Gastroesophageal sphincter (tissue), 4 donors: ENCODE results near the gene UBL4A. TPM values are rescaled to one million over a fixed set of nuclear protein-coding genes. Genes with fewer than 3 reads are reported as not detected.

Experiments
- ATAC-seq: fragments of 150-250 bp; one replicate; pipeline ENCODE4 v1.9.1; 2016; ENCODE audit warnings: mild to moderate bottlenecking, moderate library complexity
- H3K27ac ChIP-seq, 4 donors: fragments of 200-600 bp; sonication (generic) in 3 of 4; 1 replicate in 3 of 4; 2 replicates in 1 of 4; pipeline ENCODE4 v1.5.1; 2016 to 2019
- H3K27me3 ChIP-seq: fragments of 200-600 bp; sonication (generic); one replicate; pipeline ENCODE4 v1.5.1; 2019
- H3K36me3 ChIP-seq, 2 donors: fragments of 200-600 bp; sonication (generic); one replicate each; pipeline ENCODE4 v1.5.1; 2019; ENCODE audit warnings: control low read depth in 1 of 2
- H3K4me1 ChIP-seq, 3 donors: fragments of 200-600 bp; sonication (generic); 1 replicate in 2 of 3; 2 replicates in 1 of 3; pipeline ENCODE4 v1.5.1; 2016 to 2019; ENCODE audit warnings: control low read depth in 2 of 3
- H3K4me3 ChIP-seq, 2 donors: fragments of 200-600 bp; sonication (generic); one replicate each; pipeline ENCODE4 v1.5.1; 2019; ENCODE audit warnings: mild to moderate bottlenecking in 1 of 2, moderate library complexity in 1 of 2
- H3K9me3 ChIP-seq, 3 donors: fragments of 200-600 bp; sonication (generic); one replicate each; pipeline ENCODE4 v1.5.1; 2017 to 2019; ENCODE audit warnings: control low read depth in 2 of 3
- EP300 ChIP-seq: sonication (generic); formaldehyde crosslinking; IDR thresholded peaks from one replicate; pipeline ENCODE4 v1.6.1; 2017; ENCODE audit warnings: antibody characterized with exemption, mild to moderate bottlenecking
- POLR2A ChIP-seq, 2 donors: fragments of 450-650 bp; IDR thresholded peaks; one replicate each; pipeline ENCODE4 v1.6.1; 2017; ENCODE audit warnings: antibody characterized with exemption in 2 of 2, mild to moderate bottlenecking in 2 of 2, moderate library complexity in 1 of 2
- POLR2AphosphoS5 ChIP-seq: sonication (generic); formaldehyde crosslinking; IDR thresholded peaks from one replicate; pipeline ENCODE4 v1.6.1; 2017; ENCODE audit warnings: antibody characterized with exemption
- WGBS, 2 donors: methylation state at CpG; one replicate each; pipeline ENCODE4 v1.1.5; 2018; ENCODE audit warnings: low coverage in 1 of 2; 5-methylcytosine and 5-hydroxymethylcytosine counted together
- total RNA-seq, 4 donors: library from RNA; depleted of rRNA; stranded (reverse); fragments of >200 nt; gene quantifications; one replicate each; pipeline ENCODE4 v1.1.0, GENCODE V29; 2016
- TF ChIP-seq, protein P1 (sequence below), 4 experiments: fragments of 200-600 bp in 2 of 4; fragments of 450-650 bp in 2 of 4; sonication (generic) in 1 of 4; IDR thresholded peaks; one replicate each; pipeline ENCODE4 v1.5.1; 2017 to 2019; ENCODE audit warnings: antibody characterized with exemption in 4 of 4, mild to moderate bottlenecking in 2 of 4, moderate library complexity in 2 of 4

The UBL4A gene
- 10 to 100 TPM; 35.9 to 80.2 (median 47.0) TPM for total RNA-seq

DNA sequence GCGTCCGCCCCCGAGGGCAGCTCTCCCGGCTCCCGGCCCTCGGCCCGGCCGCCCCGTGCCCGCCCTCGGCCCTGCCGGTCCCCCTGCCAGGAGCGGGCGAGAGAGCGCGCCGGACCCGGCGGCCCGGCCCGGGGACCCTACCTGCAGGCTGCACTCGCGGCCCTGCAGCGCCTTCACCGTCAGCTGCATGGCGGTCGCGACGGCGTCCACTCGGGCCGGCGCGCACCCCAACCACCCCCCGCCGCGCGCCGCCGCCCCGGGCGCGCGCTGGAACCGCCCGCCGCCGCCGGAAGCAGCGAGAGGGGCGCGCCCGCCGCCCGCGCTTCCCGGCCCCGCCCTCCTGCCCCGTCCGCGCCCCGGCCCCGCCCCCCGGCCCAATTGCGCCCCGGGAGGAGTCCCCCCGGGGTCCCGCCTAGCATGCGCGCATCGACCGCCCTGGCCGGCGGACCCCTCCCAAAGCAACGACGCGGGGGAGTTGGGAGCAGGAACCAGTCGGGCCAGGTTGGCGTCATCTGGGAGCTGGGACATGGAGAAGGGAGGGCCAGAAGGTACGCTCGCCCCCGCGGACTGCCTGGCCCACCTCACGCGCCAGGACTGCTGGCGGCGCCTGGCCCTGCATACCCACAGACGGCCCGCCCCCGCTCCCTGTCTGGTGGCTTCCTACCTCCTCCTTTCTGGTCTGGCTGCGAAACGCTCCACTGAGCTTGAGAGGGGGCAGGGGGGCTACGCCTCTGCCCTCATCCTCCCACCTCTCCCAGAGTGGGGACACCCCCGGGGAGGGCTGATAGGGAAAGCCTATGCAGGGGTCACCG is at the start of gene UBL4A:
Gene UBL4A (minus strand): TSS at position 220 of the 812 bp plus-strand sequence. CDS start 31 bp downstream, at position 189.
- TF ChIP-seq, protein P1, sequence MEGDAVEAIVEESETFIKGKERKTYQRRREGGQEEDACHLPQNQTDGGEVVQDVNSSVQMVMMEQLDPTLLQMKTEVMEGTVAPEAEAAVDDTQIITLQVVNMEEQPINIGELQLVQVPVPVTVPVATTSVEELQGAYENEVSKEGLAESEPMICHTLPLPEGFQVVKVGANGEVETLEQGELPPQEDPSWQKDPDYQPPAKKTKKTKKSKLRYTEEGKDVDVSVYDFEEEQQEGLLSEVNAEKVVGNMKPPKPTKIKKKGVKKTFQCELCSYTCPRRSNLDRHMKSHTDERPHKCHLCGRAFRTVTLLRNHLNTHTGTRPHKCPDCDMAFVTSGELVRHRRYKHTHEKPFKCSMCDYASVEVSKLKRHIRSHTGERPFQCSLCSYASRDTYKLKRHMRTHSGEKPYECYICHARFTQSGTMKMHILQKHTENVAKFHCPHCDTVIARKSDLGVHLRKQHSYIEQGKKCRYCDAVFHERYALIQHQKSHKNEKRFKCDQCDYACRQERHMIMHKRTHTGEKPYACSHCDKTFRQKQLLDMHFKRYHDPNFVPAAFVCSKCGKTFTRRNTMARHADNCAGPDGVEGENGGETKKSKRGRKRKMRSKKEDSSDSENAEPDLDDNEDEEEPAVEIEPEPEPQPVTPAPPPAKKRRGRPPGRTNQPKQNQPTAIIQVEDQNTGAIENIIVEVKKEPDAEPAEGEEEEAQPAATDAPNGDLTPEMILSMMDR (IDR thresholded peaks at IDR 0.05), result no peak
- TF ChIP-seq POLR2A (IDR thresholded peaks at IDR 0.05), result peak; percentile 35 to 48
- TF ChIP-seq EP300, result no peak
- peak; percentile 12 for TF ChIP-seq POLR2AphosphoS5
- H3K4me3 ChIP-seq, result peak within 1 kb of the TSS; percentile 73 to 93
- H3K36me3 ChIP-seq, result peaks cover 0 to 25% of the 10 kb centered on the region in 2 donors
- no peaks in the 10 kb centered on the region for H3K9me3 ChIP-seq
- H3K4me1 ChIP-seq, result peaks cover 0 to 55% (median 4%) of the 10 kb centered on the region in 3 donors
- 0% methylated on average over 2 of the region's 95 CpGs; no CpG with 5 or more reads in 1 of the 2 donors for WGBS, 2 donors
- H3K27me3 ChIP-seq, result no peaks in the 10 kb centered on the region
- peak; percentile 46 for ATAC-seq
- H3K27ac ChIP-seq, result peak within 1 kb of the TSS; percentile 84 to 90 (median 90)

DNA sequence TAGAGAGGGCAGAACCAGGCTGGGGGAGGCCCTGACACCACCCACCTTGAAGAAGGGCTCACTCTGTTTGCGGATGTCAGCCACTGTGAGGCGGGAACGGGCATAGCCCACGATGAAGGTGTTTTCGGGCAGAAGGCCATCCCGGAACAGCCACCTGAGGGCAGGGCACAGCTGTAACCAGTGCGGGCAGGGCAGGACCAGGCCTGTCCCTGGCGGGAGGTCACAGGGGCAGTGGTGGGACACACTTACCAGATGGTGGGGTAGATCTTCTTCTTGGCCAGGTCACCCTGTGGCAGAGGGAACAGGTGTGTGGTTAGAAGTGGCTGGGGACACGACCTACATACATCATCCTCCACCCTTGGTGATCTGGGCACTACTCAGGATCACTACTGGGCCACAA is 49.5 kb upstream of the UBL4A start:
- H3K27ac ChIP-seq, result no peak overlapping the region
- TF ChIP-seq, protein P1 (IDR thresholded peaks at IDR 0.05), result no peak
- TF ChIP-seq EP300 (no peak), POLR2AphosphoS5 (no peak), POLR2A (IDR thresholded peaks at IDR 0.05) (no peak)
- ATAC-seq, result no peak

DNA sequence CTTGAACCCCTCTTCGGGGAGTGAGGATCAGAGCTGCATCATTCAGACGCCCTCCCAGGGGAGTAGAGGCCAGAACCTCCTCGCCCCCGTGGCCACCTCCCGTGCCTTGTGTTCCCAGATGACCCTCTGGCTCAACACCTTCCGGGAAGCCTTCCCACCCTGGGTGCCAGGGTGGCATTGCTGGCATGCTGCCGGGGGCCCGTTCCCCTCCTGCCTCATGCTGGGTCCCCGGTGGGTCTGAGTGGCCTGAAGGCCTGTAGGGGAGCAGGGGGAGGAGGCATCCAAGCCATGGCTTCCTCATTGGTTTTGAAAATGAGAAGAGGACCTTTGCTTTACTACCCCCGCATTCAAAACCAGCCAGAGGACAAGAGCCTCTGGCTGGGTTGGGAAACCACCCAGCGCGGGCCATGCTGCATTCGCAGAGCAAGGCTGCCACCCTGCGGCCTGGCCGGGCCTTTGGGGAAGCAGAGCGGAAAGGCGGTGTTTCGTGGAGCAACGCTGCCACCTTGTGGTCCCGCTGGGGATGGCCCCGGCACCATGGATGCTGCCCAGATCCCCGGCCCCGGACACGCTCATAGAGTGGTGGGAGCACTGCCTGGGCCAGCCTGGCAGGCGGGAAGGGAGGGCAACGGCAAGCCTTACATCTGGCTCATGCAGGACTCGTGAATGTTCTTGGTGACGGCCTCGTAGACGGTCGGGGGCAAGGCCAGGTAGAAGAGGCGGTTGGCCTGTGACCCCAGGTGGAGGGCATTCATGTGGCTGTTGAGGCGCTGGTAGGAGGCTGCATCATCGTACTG is 48.3 kb upstream of the UBL4A start:
- peak; percentile 37 for TF ChIP-seq POLR2AphosphoS5
- TF ChIP-seq, protein P1 (IDR thresholded peaks at IDR 0.05), result peak in 3 of 4 experiments; percentile 98 to 100 (median 99)
- no peak for TF ChIP-seq EP300
- H3K27me3 ChIP-seq, result no peaks in the 10 kb centered on the region
- H3K36me3 ChIP-seq, result peaks cover 0 to 45% of the 10 kb centered on the region in 2 donors
- WGBS, 2 donors, result no CpG with 5 or more reads among the region's 34 CpGs
- H3K27ac ChIP-seq, result peak overlapping the region in 3 of 4 donors; percentile 33 to 69 (median 55)
- H3K4me3 ChIP-seq, result no peak overlapping the region
- no peaks in the 10 kb centered on the region for H3K9me3 ChIP-seq
- H3K4me1 ChIP-seq, result peaks cover 0 to 7% (median 0%) of the 10 kb centered on the region in 3 donors
- peak; percentile 90 for ATAC-seq

More for the DNA sequence above, 49.5 kb upstream of the UBL4A start:
- peaks cover 0 to 7% (median 0%) of the 10 kb centered on the region in 3 donors for H3K4me1 ChIP-seq
- no peaks in the 10 kb centered on the region for H3K27me3 ChIP-seq
- H3K36me3 ChIP-seq, result peaks cover 0 to 45% of the 10 kb centered on the region in 2 donors
- H3K4me3 ChIP-seq, result no peak overlapping the region
- H3K9me3 ChIP-seq, result no peaks in the 10 kb centered on the region
- WGBS, 2 donors, result 87% methylated on average over 3 of the region's 9 CpGs; no CpG with 5 or more reads in 1 of the 2 donors

DNA sequence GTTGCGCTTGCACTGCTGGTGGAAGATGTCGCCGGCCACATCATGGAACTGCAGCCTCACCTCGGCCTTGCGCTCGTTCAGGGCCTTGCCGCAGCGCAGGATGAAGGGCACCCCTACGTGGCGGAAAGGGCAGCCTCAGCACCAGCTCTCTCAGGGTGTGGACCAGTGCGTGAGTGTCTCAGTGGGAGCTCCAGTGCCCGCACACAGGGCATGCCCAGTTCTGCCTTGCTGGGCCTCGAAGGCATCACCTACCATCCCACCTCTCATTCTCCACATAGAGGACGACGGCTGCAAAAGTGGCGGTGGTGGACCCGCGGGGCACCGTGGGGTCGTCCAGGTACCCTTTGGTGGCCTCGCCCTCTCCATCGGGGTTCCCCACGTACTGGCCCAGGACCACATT is 46.3 kb upstream of the UBL4A start:
- H3K27ac ChIP-seq, result no peak overlapping the region
- H3K4me1 ChIP-seq, result peaks cover 0 to 9% (median 0%) of the 10 kb centered on the region in 3 donors
- ATAC-seq, result no peak
- H3K27me3 ChIP-seq, result no peaks in the 10 kb centered on the region
- WGBS, 2 donors, result no CpG with 5 or more reads among the region's 23 CpGs
- TF ChIP-seq POLR2AphosphoS5, result no peak
- no peak for TF ChIP-seq POLR2A (IDR thresholded peaks at IDR 0.05)
- no peaks in the 10 kb centered on the region for H3K9me3 ChIP-seq
- H3K4me3 ChIP-seq, result no peak overlapping the region
- peaks cover 0 to 45% of the 10 kb centered on the region in 2 donors for H3K36me3 ChIP-seq

DNA sequence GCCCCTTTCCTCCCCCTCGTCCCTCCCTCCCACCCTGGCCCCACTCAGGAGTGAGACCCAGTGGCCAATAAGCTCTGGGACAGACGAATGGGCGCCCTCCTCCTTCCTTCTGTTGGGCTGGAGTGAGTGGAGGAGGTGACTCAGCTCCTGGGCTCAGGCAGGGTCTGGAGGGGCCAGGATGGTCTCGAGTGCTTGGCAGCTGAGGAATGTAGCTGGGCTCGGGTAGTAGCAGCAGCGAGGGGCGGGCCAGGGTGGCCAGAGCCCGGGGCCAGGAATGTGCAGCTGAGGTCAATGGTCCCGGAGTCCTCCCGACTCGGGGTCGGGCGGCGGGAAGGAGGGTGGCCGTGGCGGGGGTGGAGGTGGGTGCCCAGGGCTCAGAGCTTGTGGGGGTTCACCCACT is 45.2 kb upstream of the UBL4A start:
- Histone ChIP-seq H3K36me3 (peaks cover 0 to 45% of the 10 kb centered on the region in 2 donors), H3K4me3 (no peak overlapping the region), H3K27me3 (no peaks in the 10 kb centered on the region), H3K27ac (no peak overlapping the region), H3K4me1 (peaks cover 0 to 18% (median 0%) of the 10 kb centered on the region in 3 donors), H3K9me3 (no peaks in the 10 kb centered on the region)
- ATAC-seq, result no peak
- TF ChIP-seq, protein P1 (IDR thresholded peaks at IDR 0.05), result no peak
- TF ChIP-seq POLR2AphosphoS5, result no peak
- no peak for TF ChIP-seq EP300
- no peak for TF ChIP-seq POLR2A (IDR thresholded peaks at IDR 0.05)
- WGBS, 2 donors, result no CpG with 5 or more reads among the region's 16 CpGs
